Choroid plexus epithelial cell (primary cell): ENCODE data around the gene SNX19.
A peak's percentile ranks its signal among the peaks of the same experiment; 100 is the strongest.

Source experiments
- DNase-seq: peaks from one replicate; pipeline ENCODE4 v3.0.0-alpha.2; 2010; ENCODE audit warnings: low read depth
- H3K4me3 ChIP-seq: 2 replicates; pipeline ENCODE4 v1.5.1; 2011; ENCODE audit warnings: low read depth, mild to moderate bottlenecking, control low read depth, low read length, moderate library complexity
- CTCF ChIP-seq: conservative IDR thresholded peaks from 2 replicates; pipeline ENCODE4 v1.5.1; 2011; ENCODE audit warnings: low read depth, mild to moderate bottlenecking, control low read depth, inconsistent platforms, low read length, moderate library complexity

The SNX19 gene

DNA sequence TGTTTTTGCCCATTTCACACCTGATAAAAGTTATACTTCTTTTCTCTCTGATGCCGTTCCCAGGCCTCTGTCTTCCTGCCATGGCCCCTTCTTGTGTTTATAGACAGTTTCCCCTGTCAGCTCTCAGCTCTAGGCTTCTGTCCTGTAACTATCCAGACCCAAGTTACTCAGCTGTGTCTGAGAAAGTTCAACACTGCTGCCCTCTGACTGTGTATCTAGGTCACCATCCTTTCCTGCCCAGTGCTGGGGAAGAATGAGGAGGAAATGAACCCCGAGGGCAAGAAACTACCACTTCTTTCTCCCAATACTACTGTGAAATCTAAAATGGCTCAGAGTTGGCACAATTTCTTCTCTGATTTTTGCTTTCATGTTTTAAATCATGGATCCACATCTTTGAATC is 29.6 kb downstream of the SNX19 start:
- no peak overlapping the region for H3K4me3 ChIP-seq
- TF ChIP-seq CTCF, result no peak
- DNase-seq, result peak; percentile 24

- TF ChIP-seq CTCF, result no peak
- DNase-seq, result no peak
- H3K4me3 ChIP-seq, result no peak overlapping the region
These were observed 34.1 kb downstream of the SNX19 start for GRCh38 chr11:130882138-130882551.

DNA sequence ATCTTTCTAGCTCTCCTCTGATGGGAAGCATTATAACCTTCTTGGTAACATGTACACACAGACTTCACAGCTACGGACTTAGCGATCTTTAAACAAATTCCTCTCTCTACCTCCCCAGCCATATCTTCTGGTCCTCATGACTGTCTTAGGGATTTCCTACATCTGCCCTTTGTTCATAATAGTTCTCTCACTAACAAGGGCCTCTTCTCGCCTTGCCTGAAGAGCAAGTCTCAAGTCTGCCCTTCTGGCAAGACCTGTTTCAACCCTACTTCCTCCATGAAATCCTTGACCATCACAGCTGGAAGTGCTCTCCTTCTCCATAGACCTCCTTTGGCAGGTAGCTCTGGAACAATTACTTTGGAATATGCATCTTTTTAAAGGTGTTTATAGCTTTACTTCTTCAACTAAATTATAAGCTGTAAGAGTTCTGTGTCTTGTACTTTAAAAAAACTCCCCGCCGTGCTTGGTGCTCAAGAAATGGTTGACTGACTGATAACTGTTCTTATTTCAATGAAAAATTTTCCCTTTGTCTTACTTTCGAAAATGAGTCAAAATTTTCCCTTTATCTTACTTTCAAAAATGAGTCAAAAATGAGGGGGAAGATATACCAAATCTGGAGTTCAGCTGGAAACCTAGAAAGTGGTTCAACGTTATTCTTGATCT is 34.7 kb downstream of the SNX19 start:
- H3K4me3 ChIP-seq, result no peak overlapping the region
- no peak for DNase-seq
- TF ChIP-seq CTCF, result no peak

- no peak overlapping the region for H3K4me3 ChIP-seq
- no peak for TF ChIP-seq CTCF
- no peak for DNase-seq
These were observed 36.4 kb downstream of the SNX19 start for GRCh38 chr11:130879836-130880235.

DNA sequence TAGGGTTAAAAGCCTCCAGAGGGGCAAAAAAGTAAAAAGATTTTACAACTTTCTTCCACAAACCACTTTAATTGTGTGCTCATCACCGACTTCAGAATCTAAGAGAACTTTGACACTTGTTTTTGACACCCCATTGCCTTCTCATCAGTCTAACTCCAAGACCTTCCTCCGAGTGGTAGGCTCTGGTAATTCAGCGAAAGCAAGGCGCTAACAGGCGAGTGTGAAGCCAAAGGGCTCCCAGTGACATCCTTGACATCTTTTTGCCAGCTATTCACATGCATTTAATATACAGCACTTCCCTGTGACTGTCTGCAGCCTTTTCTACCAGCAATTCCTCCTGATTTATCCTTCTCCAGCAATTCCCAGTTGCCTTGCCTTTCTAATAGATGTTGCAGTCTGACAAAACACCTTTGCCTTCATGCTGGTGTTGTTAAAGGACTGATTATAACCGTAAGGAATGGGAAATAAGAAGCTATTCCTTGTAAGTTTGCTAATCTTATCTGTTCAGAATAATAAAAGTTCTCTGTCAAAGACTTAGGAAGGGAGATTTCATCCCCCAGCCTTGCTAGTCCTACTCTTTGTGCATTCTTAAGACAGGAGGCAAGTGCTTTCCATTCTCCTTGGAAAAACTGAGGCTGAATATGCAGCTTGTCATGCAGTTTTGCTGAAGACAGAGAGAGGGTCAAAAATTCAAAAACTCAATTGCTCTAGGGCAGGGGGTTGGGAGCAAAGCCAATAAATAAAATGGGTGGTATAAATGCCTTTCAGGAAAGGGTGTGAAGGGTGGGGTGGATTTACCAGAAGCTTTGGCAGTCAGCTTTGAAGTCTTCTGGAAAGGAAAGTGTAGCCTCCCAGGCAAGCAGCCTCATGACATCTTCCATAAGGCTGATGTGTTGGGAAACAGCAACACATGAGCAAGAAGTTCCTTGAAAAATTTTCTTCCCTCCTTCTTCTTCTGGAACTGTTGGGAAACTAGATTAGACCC is 39.1 kb downstream of the SNX19 start:
- no peak for DNase-seq
- H3K4me3 ChIP-seq, result no peak overlapping the region
- TF ChIP-seq CTCF, result no peak

GRCh38 chr11:130876100-130876499 is 40.2 kb downstream of the SNX19 start:
- no peak overlapping the region for H3K4me3 ChIP-seq
- DNase-seq, result no peak
- no peak for TF ChIP-seq CTCF
